Keratinocyte (primary cell): Measurements from ENCODE around the gene PPM1H. TPM values are rescaled to one million over a fixed set of nuclear protein-coding genes. Genes with fewer than 3 reads are reported as not detected.

Experiments used
- DNase-seq: peaks from one replicate; pipeline ENCODE4 v3.0.0-alpha.2; 2011; ENCODE audit warnings: low read depth, missing footprints, low spot score
- FAIRE-seq: peaks from 2 replicates; lab custom pipeline; 2011; peaks lifted over from hg19 to GRCh38; lab: Jason Lieb, UNC
- H2AFZ ChIP-seq: 2 replicates; pipeline ENCODE4 v1.6.0; 2012; ENCODE audit warnings: low read length, control low read depth, inconsistent platforms; ENCODE audit not compliant: control insufficient read depth
- H3K27ac ChIP-seq: 2 replicates; pipeline ENCODE4 v1.5.1; 2011; ENCODE audit warnings: low read length; ENCODE audit not compliant: control insufficient read depth, insufficient read depth
- H3K27me3 ChIP-seq: 3 replicates; pipeline ENCODE4 v1.6.0; 2011; ENCODE audit warnings: low read length; ENCODE audit not compliant: control insufficient read depth, insufficient read depth; ENCODE audit errors: extremely low read depth
- H3K36me3 ChIP-seq, 2 experiments: 2 replicates in 1 of 2; 3 replicates in 1 of 2; pipeline ENCODE4 v1.5.1; 2011; ENCODE audit warnings: low read length in 2 of 2, mild to moderate bottlenecking in 1 of 2; ENCODE audit not compliant: control insufficient read depth in 2 of 2, insufficient read depth in 2 of 2; ENCODE audit errors: extremely low read depth in 1 of 2
- H3K4me1 ChIP-seq: 3 replicates; pipeline ENCODE4 v1.5.1; 2011; ENCODE audit warnings: low read length; ENCODE audit not compliant: control insufficient read depth, insufficient read depth; ENCODE audit errors: extremely low read depth
- H3K4me2 ChIP-seq: 3 replicates; pipeline ENCODE4 v1.6.0; 2011; ENCODE audit warnings: low read depth, low read length; ENCODE audit not compliant: control insufficient read depth, insufficient read depth; ENCODE audit errors: extremely low read depth
- H3K4me3 ChIP-seq, 3 experiments: fragments of 200-600 bp in 1 of 3; sonication (generic) in 1 of 3; 2 replicates in 2 of 3; 3 replicates in 1 of 3; pipeline ENCODE4 v1.5.1; 2011 to 2016; ENCODE audit warnings: low read length in 3 of 3, mild to moderate bottlenecking in 3 of 3, control low read depth in 2 of 3, inconsistent platforms in 1 of 3, low read depth in 1 of 3, mixed read lengths in 1 of 3, mixed run types in 1 of 3, moderate library complexity in 1 of 3; ENCODE audit not compliant: control insufficient read depth in 2 of 3, insufficient read depth in 2 of 3; ENCODE audit errors: extremely low read depth in 1 of 3
- H3K79me2 ChIP-seq: 2 replicates; pipeline ENCODE4 v1.6.0; 2012; ENCODE audit warnings: low read length; ENCODE audit not compliant: control insufficient read depth, insufficient read depth
- H3K9ac ChIP-seq: 3 replicates; pipeline ENCODE4 v1.6.0; 2011; ENCODE audit warnings: low read length; ENCODE audit not compliant: control insufficient read depth, insufficient read depth; ENCODE audit errors: extremely low read depth
- H3K9me1 ChIP-seq: 3 replicates; pipeline ENCODE4 v1.6.0; 2011; ENCODE audit warnings: low read length; ENCODE audit not compliant: control insufficient read depth, insufficient read depth; ENCODE audit errors: extremely low read depth
- H3K9me3 ChIP-seq: 2 replicates; pipeline ENCODE4 v1.5.1; 2012; ENCODE audit warnings: low read depth, low read length; ENCODE audit not compliant: control insufficient read depth
- H4K20me1 ChIP-seq: 3 replicates; pipeline ENCODE4 v1.6.0; 2011; ENCODE audit warnings: low read length; ENCODE audit not compliant: control insufficient read depth, insufficient read depth; ENCODE audit errors: extremely low read depth
- EZH2 ChIP-seq: IDR thresholded peaks from one replicate; pipeline ENCODE4 v1.6.1; 2012; ENCODE audit warnings: inconsistent platforms, mild to moderate bottlenecking, low read length, moderate library complexity
- dilution Hi-C: fragments of 300-500 bp; cut with MboI; formaldehyde crosslinking; loops from one replicate; pipeline ENCODE4 v1.7.0; 2020; ENCODE audit warnings: low sequenced_read_pairs; ENCODE audit not compliant: extremely low pct_ligation_motif_present
- polyA plus RNA-seq, 5 experiments: library from polyadenylated mRNA; depleted of rRNA in 3 of 5; stranded (reverse) in 3 of 5; stranded (forward) in 1 of 5; unstranded in 1 of 5; fragments of >200 nt; gene quantifications; 1 replicate in 1 of 5; 2 replicates in 3 of 5; 3 replicates in 1 of 5; pipeline versions ENCODE4 v1.2.1 to v1.2.3, GENCODE V29; 2011 to 2012; ENCODE audit warnings: missing spikeins in 2 of 5, low read depth in 1 of 5, low replicate concordance in 1 of 5
- TF ChIP-seq, protein P1 (sequence below), 3 experiments: IDR thresholded peaks in 1 of 3; conservative IDR thresholded peaks in 1 of 3; optimal IDR thresholded peaks in 1 of 3; 2 replicates in 2 of 3; 3 replicates in 1 of 3; pipeline versions ENCODE3 to v1.5.1; 2011; ENCODE audit warnings: low read length in 3 of 3, mild to moderate bottlenecking in 3 of 3, moderate library complexity in 2 of 3, control low read depth in 1 of 3, inconsistent platforms in 1 of 3; ENCODE audit not compliant: insufficient read depth in 2 of 3; ENCODE audit errors: extremely low read depth in 1 of 3

PPM1H gene
- polyA plus RNA-seq, 1 donor (not counting 4 experiments of a cell fraction or from before 2014, with no cell fraction given): 0.09 TPM

DNA sequence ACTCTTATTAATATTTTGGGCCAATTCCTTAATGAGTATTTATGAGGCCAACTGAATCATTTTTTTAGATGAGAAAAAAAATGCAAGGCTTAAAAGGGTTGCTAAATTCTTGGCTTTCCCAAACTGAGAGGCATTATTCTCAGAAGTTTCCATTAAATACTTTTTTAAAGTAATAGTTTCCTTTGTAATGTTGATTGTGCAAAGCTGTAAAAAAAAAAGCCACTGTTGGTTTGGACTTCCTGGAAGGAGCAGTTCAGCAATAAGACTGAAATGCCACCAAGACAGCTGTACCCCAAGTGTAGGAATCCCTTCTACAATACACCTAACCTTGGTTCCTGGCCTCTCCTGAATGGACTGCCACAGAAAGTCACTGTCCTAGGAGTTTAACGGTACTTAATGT, 237.1 kb downstream of the PPM1H start:
- Histone ChIP-seq H3K9me1 (no peaks in the 10 kb centered on the region), H3K27ac (no peak overlapping the region), H3K9me3 (no peaks in the 10 kb centered on the region), H3K27me3 (no peaks in the 10 kb centered on the region), H3K79me2 (no peaks in the 10 kb centered on the region), H3K4me3 (no peak overlapping the region), H3K4me1 (peaks cover 16% of the 10 kb centered on the region), H3K36me3 (no peaks in the 10 kb centered on the region), H3K9ac (no peak overlapping the region), H2AFZ (no peak overlapping the region), H4K20me1 (no peaks in the 10 kb centered on the region), H3K4me2 (no peak overlapping the region)
- TF ChIP-seq EZH2: no peak
- TF ChIP-seq, protein P1, sequence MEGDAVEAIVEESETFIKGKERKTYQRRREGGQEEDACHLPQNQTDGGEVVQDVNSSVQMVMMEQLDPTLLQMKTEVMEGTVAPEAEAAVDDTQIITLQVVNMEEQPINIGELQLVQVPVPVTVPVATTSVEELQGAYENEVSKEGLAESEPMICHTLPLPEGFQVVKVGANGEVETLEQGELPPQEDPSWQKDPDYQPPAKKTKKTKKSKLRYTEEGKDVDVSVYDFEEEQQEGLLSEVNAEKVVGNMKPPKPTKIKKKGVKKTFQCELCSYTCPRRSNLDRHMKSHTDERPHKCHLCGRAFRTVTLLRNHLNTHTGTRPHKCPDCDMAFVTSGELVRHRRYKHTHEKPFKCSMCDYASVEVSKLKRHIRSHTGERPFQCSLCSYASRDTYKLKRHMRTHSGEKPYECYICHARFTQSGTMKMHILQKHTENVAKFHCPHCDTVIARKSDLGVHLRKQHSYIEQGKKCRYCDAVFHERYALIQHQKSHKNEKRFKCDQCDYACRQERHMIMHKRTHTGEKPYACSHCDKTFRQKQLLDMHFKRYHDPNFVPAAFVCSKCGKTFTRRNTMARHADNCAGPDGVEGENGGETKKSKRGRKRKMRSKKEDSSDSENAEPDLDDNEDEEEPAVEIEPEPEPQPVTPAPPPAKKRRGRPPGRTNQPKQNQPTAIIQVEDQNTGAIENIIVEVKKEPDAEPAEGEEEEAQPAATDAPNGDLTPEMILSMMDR (optimal IDR thresholded peaks at IDR 0.05 in 1 of 3, IDR thresholded peaks at IDR 0.05 in 1 of 3, conservative IDR thresholded peaks at IDR 0.05 in 1 of 3; ENCODE audit: extremely low read depth in 1 of 3, insufficient read depth in 2 of 3, low read length in 3 of 3): no peak
- dilution Hi-C loops: no loop called here
- no peak for DNase-seq
- no peak for FAIRE-seq

DNA sequence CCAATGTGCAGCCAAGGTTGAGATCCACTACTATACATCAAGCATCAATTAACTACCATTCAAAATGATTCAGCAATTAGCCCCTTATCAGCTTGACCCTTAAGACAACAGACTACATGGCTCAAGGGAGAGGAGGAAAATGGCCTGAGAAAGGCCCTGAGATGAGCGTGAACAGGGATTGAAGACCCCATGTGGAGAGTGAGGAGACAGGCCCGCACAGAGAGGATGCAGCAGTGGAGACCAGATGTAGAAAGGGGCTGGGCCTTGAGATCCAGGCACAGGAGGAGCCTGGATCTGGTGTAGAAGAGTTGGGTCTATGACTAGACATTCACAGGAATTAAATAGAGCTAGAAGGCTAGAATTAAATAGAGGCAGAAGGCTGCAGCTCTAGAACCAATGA, 239.3 kb downstream of the PPM1H start:
- Histone ChIP-seq H3K79me2 (no peaks in the 10 kb centered on the region), H2AFZ (no peak overlapping the region), H3K4me1 (peaks cover 8% of the 10 kb centered on the region), H3K4me3 (no peak overlapping the region), H3K9me1 (no peaks in the 10 kb centered on the region), H3K4me2 (no peak overlapping the region), H3K36me3 (no peaks in the 10 kb centered on the region), H3K9me3 (no peaks in the 10 kb centered on the region), H3K27me3 (no peaks in the 10 kb centered on the region), H3K27ac (no peak overlapping the region), H3K9ac (no peak overlapping the region), H4K20me1 (no peaks in the 10 kb centered on the region)
- TF ChIP-seq, protein P1 (optimal IDR thresholded peaks at IDR 0.05 in 1 of 3, IDR thresholded peaks at IDR 0.05 in 1 of 3, conservative IDR thresholded peaks at IDR 0.05 in 1 of 3; ENCODE audit: extremely low read depth in 1 of 3, insufficient read depth in 2 of 3, low read length in 3 of 3): no peak
- TF ChIP-seq EZH2: no peak
- FAIRE-seq: no peak
- no peak for DNase-seq
- dilution Hi-C loops: no loop called here
